GM19467 (cell line): ENCODE data around the gene LSR.

Experiments used
- ATAC-seq: cut with Tn5 transposase; IDR thresholded peaks from one replicate; pipeline ENCODE4 v1.9.1; 2021; ENCODE audit warnings: mild to moderate bottlenecking, moderate library complexity; ENCODE audit not compliant: unreplicated experiment

The LSR gene

DNA sequence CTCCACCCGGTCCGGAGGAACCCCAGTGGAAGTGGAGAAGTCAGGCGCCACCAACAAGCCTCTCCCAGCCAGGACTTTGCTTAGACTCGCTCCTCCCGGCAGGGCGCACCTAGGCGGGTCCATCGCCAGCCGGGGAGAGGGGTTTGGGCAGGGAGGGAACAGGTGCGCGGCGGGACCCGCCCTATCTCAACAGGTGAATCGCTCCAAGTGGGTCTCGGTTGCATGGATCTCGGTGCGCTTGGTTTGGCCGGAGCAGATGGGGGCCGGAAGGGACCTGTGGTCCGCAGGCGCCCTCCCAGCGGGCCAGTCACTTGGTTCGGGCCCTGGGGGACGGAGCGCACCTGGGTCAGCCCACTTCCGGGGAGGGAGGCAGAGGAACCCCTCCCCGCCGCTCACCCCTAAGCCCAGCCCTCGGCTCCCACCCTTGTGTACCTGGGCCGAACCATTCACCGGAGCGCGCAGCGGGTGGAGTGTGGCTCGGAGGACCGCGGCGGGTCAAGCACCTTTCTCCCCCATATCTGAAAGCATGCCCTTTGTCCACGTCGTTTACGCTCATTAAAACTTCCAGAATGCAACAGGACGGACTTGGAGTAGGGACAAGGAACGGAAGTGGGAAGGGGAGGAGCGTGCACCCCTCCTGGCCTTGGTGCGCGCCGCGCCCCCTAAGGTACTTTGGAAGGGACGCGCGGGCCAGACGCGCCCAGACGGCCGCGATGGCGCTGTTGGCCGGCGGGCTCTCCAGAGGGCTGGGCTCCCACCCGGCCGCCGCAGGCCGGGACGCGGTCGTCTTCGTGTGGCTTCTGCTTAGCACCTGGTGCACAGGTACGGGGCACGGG lies at the start of gene LSR:
Gene LSR (plus strand): TSS at position 693 of the 836 bp plus-strand sequence. CDS start 21 bp downstream, at position 714.
- ATAC-seq = peak; percentile 76

- ATAC-seq = no peak
Measured at GRCh38 chr19:35199481-35199880, 49.3 kb upstream of the LSR start.

- ATAC-seq = no peak
Measured at GRCh38 chr19:35202722-35203688, 45.8 kb upstream of the LSR start.

- peak; percentile 61 for ATAC-seq
Measured at GRCh38 chr19:35204799-35205732, 43.7 kb upstream of the LSR start.

DNA sequence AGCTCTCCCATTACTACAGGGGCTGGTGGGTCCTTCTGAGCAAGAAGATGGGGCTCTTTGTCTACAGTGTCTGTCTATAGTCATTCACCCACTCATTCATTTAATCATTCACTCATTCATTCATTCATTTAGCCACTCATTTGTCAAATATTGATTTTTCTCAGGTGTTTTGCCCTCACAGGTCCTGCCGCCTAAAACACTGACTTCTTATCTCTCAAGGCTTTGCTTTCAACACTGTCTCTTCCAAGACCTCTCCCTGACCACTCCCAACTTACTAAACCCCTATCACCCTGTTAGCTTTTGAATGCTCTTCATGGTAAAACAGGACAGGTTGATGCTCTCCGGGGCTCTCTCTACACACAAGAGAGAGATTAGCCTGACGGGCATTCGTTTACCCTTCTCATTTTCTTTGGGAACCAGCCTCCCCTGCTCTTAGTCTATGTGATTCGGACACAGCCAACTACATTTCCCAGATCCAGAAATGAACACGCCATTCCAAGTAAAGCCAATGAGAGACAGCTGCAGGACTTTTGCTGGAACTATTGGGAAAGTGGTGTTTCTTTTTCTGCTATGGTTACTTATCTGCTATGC lies 43.0 kb upstream of the LSR start:
- peak; percentile 4 for ATAC-seq

- ATAC-seq = no peak
Measured at GRCh38 chr19:35206379-35206778, 42.4 kb upstream of the LSR start.

DNA sequence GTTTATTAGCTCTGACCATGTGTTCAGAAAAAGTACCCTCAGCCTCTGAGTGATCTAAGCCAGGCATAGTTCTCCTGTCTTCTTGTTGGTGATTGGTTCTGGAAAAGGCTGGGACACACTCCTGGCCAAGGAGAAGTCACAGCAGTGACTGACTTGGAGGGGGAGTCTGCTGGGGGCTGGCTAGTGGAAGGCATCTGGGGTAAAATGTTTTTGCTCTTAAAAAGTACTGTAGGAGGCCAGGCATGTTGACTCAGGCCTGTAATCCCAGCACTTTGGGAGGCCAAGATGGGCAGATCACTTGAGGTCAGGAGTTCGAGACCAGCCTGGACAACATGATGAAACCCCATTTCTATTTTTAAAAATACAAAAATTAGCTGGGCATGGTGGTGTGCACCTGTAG lies 41.9 kb upstream of the LSR start:
- ATAC-seq = no peak

DNA sequence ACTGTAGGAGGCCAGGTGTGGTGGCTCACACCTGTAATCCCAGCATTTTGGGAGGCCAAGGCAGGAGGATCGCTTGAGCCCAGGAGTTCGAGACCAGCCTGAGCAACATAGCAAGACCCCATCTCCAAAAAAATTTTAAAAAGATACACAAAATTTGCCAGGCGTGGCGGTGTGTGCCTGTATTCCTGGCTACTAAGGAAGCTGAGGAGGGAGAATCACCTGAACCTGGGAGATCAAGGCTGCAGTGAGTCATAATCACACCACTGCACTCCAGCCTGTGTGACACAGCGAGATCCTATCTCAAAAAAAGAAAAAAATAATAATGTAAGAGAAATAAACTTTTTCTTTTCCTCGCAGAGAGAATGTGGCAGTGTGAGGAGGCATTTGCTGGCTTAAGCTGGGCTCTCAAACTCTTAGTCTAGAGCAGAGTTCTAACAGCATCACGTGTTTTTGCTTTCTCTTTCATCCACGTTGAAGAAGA lies 41.4 kb upstream of the LSR start:
- ATAC-seq = no peak

GRCh38 chr19:35208121-35208520 lies 40.7 kb upstream of the LSR start:
- no peak for ATAC-seq

GRCh38 chr19:35209646-35210045 lies 39.2 kb upstream of the LSR start:
- ATAC-seq = no peak

GRCh38 chr19:35211545-35212230 lies 37.1 kb upstream of the LSR start:
- no peak for ATAC-seq

- ATAC-seq = no peak
Measured at GRCh38 chr19:35212241-35212640, 36.6 kb upstream of the LSR start.

DNA sequence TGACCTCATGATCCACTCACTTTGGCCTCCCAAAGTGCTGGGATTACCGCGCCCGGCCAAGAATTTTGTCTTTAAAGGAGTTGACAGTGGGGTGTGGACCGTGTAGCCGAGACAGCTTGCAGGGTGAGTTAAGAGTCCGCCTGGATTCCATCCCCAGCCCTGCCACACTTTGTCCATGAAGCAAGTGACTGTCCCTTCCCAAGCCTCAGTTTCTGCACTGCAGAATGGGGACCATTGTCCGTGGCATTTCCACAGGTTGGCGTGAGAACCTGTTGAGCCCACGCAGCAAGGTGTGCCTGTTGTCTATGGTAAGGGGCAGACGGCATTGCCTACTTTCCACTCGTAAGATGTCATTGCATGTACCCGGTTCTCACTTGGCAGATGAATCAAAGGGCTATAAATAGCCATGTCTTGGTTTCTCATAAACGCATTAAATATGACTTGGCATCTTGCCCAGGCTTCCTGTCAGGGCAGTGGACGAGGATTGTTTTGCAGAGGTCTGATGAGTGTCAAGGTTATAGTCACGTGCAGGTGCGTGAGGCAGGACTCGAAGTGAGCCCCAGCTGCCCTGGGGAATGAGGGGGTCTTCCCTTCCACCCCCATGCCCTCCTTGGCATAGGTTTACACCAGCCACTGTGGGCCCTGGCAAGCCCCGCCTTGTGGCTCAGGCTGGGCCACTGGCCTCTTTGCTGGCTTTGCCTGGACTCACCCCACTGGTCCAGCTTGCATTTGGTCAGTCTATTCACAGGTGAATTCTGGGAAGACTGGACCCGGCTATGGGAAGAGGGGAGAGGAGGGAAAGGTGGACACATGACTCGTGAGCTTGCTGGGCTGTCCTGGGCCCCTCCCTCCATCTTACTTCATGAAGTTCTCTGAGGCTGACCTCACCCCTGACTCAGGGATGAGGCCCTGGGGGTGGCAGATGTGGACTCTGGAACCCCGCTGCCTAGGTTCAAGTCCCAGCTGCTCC lies 34.9 kb upstream of the LSR start:
- peak; percentile 62 for ATAC-seq

DNA sequence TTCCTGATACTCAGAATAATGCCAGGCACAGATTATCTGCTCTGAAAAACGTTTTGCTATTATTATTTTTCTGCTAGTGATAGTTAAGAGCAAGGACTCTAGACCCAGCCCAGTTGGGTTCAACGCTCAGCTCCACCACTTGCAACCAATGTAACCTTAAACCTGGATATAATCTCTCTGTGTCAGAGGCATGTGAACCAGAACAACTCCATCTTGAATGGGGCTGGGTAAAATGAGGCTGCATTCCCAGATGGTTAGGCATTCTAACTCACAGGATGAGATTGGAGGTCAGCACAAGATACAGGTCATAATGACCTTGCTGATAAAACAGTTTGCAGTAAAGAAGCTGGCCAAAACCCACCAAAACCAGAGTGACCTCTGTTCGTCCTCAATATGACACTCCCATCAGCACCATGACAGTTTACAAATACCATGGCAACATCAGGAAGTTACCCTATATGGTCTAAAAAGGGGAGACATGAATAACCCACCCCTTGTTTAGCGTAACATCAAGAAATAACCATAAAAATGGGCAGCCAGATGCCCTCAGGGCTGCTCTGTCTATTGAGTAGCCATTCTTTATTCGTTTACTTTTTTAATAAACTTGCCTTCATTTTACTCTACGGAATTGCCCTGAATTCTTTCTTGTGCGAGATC lies 33.9 kb upstream of the LSR start:
- no peak for ATAC-seq

- ATAC-seq = no peak
Measured at GRCh38 chr19:35216016-35216832, 32.6 kb upstream of the LSR start.

DNA sequence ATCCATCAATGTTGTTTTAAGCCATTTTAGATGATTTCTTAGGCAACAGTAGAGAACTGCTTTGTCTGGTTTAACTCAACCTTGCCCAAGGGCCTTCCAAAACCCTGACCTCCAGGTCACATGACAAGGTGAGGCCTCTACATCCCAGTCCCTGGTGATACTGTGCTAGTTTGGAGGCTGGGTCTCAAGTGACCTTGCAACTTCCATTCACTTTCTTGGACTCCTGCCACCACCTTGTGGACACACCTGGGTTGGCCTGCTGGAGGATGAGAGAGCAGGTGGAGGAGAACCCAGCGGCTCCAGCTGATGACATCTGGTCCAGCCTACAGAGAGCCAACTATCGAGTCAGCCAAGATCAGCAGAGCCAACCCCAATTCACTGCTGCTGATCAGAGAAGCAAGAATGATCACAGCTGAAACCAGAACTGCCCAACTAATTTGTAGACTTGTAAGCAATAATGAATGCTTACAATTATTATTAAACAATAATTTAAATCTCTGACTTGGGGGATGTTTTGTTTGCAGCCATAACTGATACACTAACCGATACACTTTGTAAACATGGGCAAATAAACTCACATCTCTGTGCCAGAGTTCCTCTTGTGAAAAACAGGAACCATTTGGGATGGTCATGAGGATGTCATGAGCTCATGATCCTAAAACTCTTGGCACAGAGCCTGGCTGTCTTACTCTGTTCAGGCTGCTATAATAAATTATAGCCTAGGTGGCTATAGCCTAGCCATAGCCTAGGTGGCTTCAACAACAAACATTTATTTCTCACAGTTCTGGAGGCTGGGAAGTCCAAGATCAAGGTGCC lies 31.8 kb upstream of the LSR start:
- no peak for ATAC-seq
